ENCODE measurements around the gene PIAS2. TPM values are rescaled to one million over a fixed set of nuclear protein-coding genes. Genes with fewer than 3 reads are reported as not detected.
A peak's percentile ranks its signal among the peaks of the same experiment; 100 is the strongest.

The PIAS2 gene
- total and polyA plus RNA-seq, 2 of the 13 experiments (the other 11 are each of a cell fraction or from before 2014, with no cell fraction given), result 12.2 to 12.7 TPM

GRCh38 chr18:46917108-46917802 lies at the start of gene PIAS2, which contains the start of gene KATNAL2 (continued):
- TF ChIP-seq PHF20 (CRISPR knock-in tag; IDR thresholded peaks at IDR 0.05), result no peak; the same call in 1 of the 2 replicates
- peak; percentile 58 for TF ChIP-seq ZFX (CRISPR knock-in tag; IDR thresholded peaks at IDR 0.05; ENCODE audit: low read depth)
- no peak for TF ChIP-seq ZNF354B (CRISPR knock-in tag; IDR thresholded peaks at IDR 0.05)
- TF ChIP-seq ZNF737 (CRISPR knock-in tag; IDR thresholded peaks at IDR 0.05; ENCODE audit: borderline replicate concordance), result no peak
- TF ChIP-seq GMEB2 (CRISPR knock-in tag; IDR thresholded peaks at IDR 0.05; ENCODE audit: low read depth), result no peak
- no peak for TF ChIP-seq ZKSCAN8 (CRISPR knock-in tag; IDR thresholded peaks at IDR 0.05; ENCODE audit: borderline replicate concordance)
- TF ChIP-seq NCOA1 (CRISPR knock-in tag; IDR thresholded peaks at IDR 0.05), result no peak
- no peak for TF ChIP-seq CBX1 (IDR thresholded peaks at IDR 0.05; ENCODE audit: low read depth)
- no peak for TF ChIP-seq EP300 (IDR thresholded peaks at IDR 0.05; ENCODE audit: low read depth in 2 of 2, low read length in 2 of 2)
- no peak for TF ChIP-seq EP300 (CRISPR knock-in tag; IDR thresholded peaks at IDR 0.05; ENCODE audit: borderline replicate concordance)
- no peak; the same call in 1 of the 2 replicates for TF ChIP-seq TAF1 (CRISPR knock-in tag; IDR thresholded peaks at IDR 0.05)
- 0 out of 2 replicates have a peak, but pooled peaks have one; percentile 35 for TF ChIP-seq SP5 (CRISPR knock-in tag; IDR thresholded peaks at IDR 0.05; ENCODE audit: borderline replicate concordance, low read depth)
- no peak for TF ChIP-seq FOXK1 (CRISPR knock-in tag; IDR thresholded peaks at IDR 0.05; ENCODE audit: borderline replicate concordance, low read depth)
- TF ChIP-seq AHR (CRISPR knock-in tag; IDR thresholded peaks at IDR 0.05), result no peak
- no peak for TF ChIP-seq ZXDC (CRISPR knock-in tag; IDR thresholded peaks at IDR 0.05)
- TF ChIP-seq SMARCC2 (IDR thresholded peaks at IDR 0.05), result no peak
- 0 out of 2 replicates have a peak, but pooled peaks have one; percentile 36 for TF ChIP-seq DR1 (CRISPR knock-in tag; IDR thresholded peaks at IDR 0.05)
- TF ChIP-seq KDM1A (CRISPR knock-in tag; IDR thresholded peaks at IDR 0.05), result no peak
- no peak; the same call in 1 of the 2 replicates for TF ChIP-seq SPEN (CRISPR knock-in tag; IDR thresholded peaks at IDR 0.05; ENCODE audit: low read depth)
- no peak for TF ChIP-seq ZFP1 (CRISPR knock-in tag; IDR thresholded peaks at IDR 0.05)
- TF ChIP-seq SNAI1 (CRISPR knock-in tag; IDR thresholded peaks at IDR 0.05; ENCODE audit: borderline replicate concordance), result no peak
- TF ChIP-seq MAZ (IDR thresholded peaks at IDR 0.05; ENCODE audit: borderline replicate concordance, low read depth, low read length), result peak; percentile 17; the same call in 1 of the 2 replicates
- TF ChIP-seq MAZ (CRISPR knock-in tag; IDR thresholded peaks at IDR 0.05; ENCODE audit: low read depth), result peak; percentile 47
- no peak for TF ChIP-seq ZKSCAN5 (CRISPR knock-in tag; IDR thresholded peaks at IDR 0.05)
- no peak for TF ChIP-seq MIER2 (CRISPR knock-in tag; IDR thresholded peaks at IDR 0.05)
- TF ChIP-seq ATF5 (CRISPR knock-in tag; IDR thresholded peaks at IDR 0.05; ENCODE audit: low read depth), result no peak
- TF ChIP-seq BRCA1 (CRISPR knock-in tag; IDR thresholded peaks at IDR 0.05), result no peak
- TF ChIP-seq NR2F6 (IDR thresholded peaks at IDR 0.05), result no peak
- TF ChIP-seq NR2F6 (CRISPR knock-in tag; IDR thresholded peaks at IDR 0.05), result no peak
- no peak for TF ChIP-seq HHEX (CRISPR knock-in tag; IDR thresholded peaks at IDR 0.05)
